ENCODE results near the gene APRT. TPM values are rescaled to one million over a fixed set of nuclear protein-coding genes. Genes with fewer than 3 reads are reported as not detected.
A peak's percentile ranks its signal among the peaks of the same experiment; 100 is the strongest.

APRT gene
- total RNA-seq, 1 donor from 2014 or later = 153 TPM

DNA sequence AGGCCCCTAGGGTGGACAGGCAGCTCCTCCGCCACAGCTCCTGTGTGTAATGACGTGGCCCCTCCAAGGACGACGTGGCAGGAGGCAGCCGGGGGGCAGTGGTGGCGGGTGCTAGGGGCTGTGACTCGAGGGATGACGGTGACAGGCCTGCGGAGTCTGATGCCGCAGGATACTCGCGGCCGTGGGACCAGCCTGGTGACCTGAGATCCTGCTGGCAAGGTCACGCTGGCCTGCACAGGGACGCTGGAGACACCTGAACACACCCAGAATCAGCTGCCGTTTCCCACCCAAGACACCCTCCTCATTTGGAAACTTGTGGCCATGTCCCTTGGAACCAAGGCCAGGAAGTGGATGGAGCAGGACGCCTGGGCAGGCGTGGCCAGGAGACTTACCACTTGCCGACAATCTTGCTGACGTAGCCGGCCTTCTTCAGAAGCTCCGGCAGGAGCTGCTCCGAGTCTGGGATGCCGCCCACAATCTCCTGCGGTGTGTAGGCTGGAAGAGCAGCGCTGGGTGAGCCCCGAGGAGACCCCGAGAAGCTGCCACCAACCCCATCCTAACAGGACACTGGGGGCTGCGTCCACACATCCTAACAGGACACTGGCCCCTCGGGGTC, 29.0 kb upstream of the APRT start:
- Histone ChIP-seq H3K36me3 (ENCODE audit: control insufficient read depth, insufficient read depth, low read length) (peaks cover 17% of the 10 kb centered on the region), H3K4me3 (ENCODE audit: low read depth, low read length) (no peak overlapping the region), H3K27me3 (ENCODE audit: control insufficient read depth, insufficient read depth, low read length) (no peaks in the 10 kb centered on the region)
- DNase-seq (ENCODE audit: low read depth) = no peak
- TF ChIP-seq, protein P1, sequence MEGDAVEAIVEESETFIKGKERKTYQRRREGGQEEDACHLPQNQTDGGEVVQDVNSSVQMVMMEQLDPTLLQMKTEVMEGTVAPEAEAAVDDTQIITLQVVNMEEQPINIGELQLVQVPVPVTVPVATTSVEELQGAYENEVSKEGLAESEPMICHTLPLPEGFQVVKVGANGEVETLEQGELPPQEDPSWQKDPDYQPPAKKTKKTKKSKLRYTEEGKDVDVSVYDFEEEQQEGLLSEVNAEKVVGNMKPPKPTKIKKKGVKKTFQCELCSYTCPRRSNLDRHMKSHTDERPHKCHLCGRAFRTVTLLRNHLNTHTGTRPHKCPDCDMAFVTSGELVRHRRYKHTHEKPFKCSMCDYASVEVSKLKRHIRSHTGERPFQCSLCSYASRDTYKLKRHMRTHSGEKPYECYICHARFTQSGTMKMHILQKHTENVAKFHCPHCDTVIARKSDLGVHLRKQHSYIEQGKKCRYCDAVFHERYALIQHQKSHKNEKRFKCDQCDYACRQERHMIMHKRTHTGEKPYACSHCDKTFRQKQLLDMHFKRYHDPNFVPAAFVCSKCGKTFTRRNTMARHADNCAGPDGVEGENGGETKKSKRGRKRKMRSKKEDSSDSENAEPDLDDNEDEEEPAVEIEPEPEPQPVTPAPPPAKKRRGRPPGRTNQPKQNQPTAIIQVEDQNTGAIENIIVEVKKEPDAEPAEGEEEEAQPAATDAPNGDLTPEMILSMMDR (IDR thresholded peaks at IDR 0.05; ENCODE audit: insufficient read depth, low read length, severe bottlenecking) = no peak
- FAIRE-seq = no peak

GRCh38 chr16:88839745-88840599, 28.2 kb upstream of the APRT start:
- FAIRE-seq = no peak
- DNase-seq (ENCODE audit: low read depth) = no peak
- TF ChIP-seq, protein P1 (IDR thresholded peaks at IDR 0.05; ENCODE audit: insufficient read depth, low read length, severe bottlenecking) = no peak
- Histone ChIP-seq H3K27me3 (ENCODE audit: control insufficient read depth, insufficient read depth, low read length) (no peaks in the 10 kb centered on the region), H3K4me3 (ENCODE audit: low read depth, low read length) (no peak overlapping the region), H3K36me3 (ENCODE audit: control insufficient read depth, insufficient read depth, low read length) (peaks cover 21% of the 10 kb centered on the region)

GRCh38 chr16:88839026-88839529, 27.4 kb upstream of the APRT start:
- H3K27me3 ChIP-seq (ENCODE audit: control insufficient read depth, insufficient read depth, low read length) = no peaks in the 10 kb centered on the region
- H3K4me3 ChIP-seq (ENCODE audit: low read depth, low read length) = no peak overlapping the region
- TF ChIP-seq, protein P1 (IDR thresholded peaks at IDR 0.05; ENCODE audit: insufficient read depth, low read length, severe bottlenecking) = no peak
- H3K36me3 ChIP-seq (ENCODE audit: control insufficient read depth, insufficient read depth, low read length) = peaks cover 21% of the 10 kb centered on the region
- DNase-seq (ENCODE audit: low read depth) = no peak
- FAIRE-seq = no peak

DNA sequence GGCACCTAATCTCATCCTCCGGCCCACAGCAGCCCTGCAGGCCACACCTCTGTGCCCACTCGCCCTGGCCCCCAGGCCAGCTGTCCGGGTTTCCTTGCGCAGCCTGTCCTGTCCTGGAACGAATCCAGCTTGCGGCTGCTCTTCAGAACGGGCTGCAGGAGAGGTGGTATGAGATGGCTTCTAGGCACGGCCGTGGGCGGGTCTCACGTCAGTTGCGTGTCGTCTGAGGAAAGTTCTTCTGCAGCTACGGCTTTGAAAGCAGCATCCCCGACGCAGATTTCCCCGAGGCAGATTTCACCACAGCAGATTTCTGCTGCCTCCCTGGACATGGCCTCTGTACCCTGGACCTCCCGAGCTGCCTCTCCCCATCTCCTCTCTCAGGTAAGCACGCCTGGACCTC, 26.8 kb upstream of the APRT start:
- H3K4me3 ChIP-seq (ENCODE audit: low read depth, low read length) = no peak overlapping the region
- TF ChIP-seq, protein P1 (IDR thresholded peaks at IDR 0.05; ENCODE audit: insufficient read depth, low read length, severe bottlenecking) = no peak
- FAIRE-seq (peak; percentile 58), DNase-seq (ENCODE audit: low read depth) (no peak)
- H3K36me3 ChIP-seq (ENCODE audit: control insufficient read depth, insufficient read depth, low read length) = peaks cover 21% of the 10 kb centered on the region
- no peaks in the 10 kb centered on the region for H3K27me3 ChIP-seq (ENCODE audit: control insufficient read depth, insufficient read depth, low read length)

GRCh38 chr16:88837806-88838205, 26.1 kb upstream of the APRT start:
- Histone ChIP-seq H3K27me3 (ENCODE audit: control insufficient read depth, insufficient read depth, low read length) (no peaks in the 10 kb centered on the region), H3K36me3 (ENCODE audit: control insufficient read depth, insufficient read depth, low read length) (peaks cover 19% of the 10 kb centered on the region), H3K4me3 (ENCODE audit: low read depth, low read length) (no peak overlapping the region)
- TF ChIP-seq, protein P1 (IDR thresholded peaks at IDR 0.05; ENCODE audit: insufficient read depth, low read length, severe bottlenecking) = no peak
- DNase-seq (ENCODE audit: low read depth) (no peak), FAIRE-seq (no peak)
